NCI-H1694 treated with DMSO at 0.1 percent for 48 hours (cell line): Measurements from ENCODE around the gene LMOD2.

Source experiments
- DNase-seq: peaks from one replicate; lab custom pipeline; 2025; lab: John Stamatoyannopoulos, UW

Gene LMOD2

GRCh38 chr7:123673137-123673732 lies 17.6 kb downstream of the LMOD2 start:
- DNase-seq, result no peak

GRCh38 chr7:123673752-123674398 lies 18.2 kb downstream of the LMOD2 start:
- DNase-seq, result no peak

GRCh38 chr7:123674399-123675180 lies 18.9 kb downstream of the LMOD2 start:
- no peak for DNase-seq

GRCh38 chr7:123675181-123675473 lies 19.5 kb downstream of the LMOD2 start:
- DNase-seq, result no peak

GRCh38 chr7:123677061-123677715 lies 21.5 kb downstream of the LMOD2 start:
- no peak for DNase-seq

DNA sequence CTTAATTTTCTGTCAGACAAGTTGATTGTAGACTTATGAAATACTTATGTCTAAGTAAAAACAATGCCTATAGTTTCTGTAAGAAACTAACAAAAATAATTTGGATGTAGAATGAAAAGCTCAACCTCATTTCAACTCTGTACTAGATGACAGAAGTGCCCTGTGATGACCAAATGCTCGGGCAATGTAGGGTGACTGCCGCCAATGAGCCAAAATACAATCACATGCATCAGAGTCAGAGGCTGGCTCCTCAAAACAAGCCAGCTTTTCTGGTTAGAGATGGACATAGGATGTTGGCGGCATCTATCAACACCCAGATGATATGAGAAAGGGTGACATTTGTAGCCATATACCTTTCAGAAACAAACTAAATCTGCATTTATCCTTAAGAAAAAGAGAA lies 23.9 kb downstream of the LMOD2 start:
- no peak for DNase-seq

DNA sequence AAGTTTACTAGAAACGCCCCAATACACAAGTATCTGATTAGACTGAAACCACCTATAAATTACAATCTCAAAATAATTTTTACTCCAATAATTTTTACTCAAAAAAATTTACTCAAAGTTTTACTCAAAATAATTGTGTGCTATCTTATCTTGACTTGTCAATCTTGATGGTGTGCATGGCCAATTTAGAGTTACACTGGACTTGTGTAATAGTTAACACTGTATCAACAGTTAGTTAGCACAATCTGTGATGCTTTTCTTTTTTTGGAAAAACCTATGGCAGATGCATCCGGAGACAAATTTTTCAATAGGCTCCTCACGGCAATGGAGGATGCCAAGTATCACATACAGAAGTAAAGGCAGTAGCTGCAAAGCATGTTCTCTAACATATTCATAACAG lies 24.9 kb downstream of the LMOD2 start:
- no peak for DNase-seq

DNA sequence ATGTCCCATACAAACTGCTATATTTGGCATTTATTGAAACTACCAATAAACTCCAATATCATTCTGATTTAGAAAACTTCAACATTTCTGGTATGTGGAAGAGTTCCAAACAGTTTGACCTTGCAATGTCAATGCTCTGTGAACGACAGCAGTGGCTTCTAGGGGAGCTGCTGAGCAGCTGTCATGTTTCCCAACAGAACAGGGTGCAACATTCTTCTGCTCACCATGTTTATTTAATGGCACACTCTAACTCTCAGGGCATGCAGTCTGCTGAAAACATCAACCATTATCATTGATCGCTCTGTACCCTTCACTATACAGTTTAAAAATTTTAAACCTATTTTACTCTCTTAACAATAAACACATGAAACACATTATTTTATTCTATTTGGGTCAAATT lies 25.9 kb downstream of the LMOD2 start:
- DNase-seq, result no peak

DNA sequence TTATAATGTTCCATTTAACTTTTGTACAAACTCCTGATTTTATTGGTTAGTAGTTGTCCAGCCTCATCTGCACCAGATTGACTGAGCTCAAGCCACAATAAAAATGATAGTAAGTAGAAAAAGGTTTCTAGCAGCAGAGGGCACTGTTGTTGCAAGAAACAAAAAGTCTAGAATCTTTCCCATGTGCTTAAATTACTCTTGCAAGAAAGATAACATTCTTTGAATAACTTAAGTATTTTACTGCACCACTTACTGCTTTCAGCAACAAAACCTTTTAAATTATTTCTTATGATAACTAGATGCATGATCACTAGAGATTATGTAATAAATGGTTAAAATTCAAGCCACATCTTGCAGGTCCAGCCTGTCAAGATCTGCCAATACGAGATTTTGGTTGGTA lies 27.0 kb downstream of the LMOD2 start:
- DNase-seq, result peak; percentile 35

- DNase-seq, result no peak
Measured at GRCh38 chr7:123687161-123687560, 31.5 kb downstream of the LMOD2 start.

GRCh38 chr7:123687727-123688126 lies 32.1 kb downstream of the LMOD2 start:
- no peak for DNase-seq

GRCh38 chr7:123689250-123689649 lies 33.6 kb downstream of the LMOD2 start:
- DNase-seq, result no peak

DNA sequence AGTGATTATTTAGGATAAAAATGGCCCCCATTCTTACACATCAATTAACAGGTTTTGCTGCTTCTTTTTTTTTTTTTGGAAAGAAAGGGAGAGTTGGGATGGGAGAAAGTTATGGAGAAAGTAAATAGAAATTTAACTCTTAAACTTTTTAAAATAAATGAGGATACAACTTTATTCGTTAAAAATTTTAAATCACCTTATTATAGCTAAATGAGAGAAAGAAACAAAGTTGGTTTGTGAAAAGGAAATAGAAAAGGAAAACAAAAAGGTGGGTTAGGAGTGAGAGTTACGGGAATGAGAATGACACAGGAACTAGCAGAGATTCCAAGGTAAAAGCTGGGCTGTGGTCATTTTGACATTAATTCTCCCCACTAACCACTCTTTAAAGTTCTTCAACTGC lies 34.9 kb downstream of the LMOD2 start:
- no peak for DNase-seq

DNA sequence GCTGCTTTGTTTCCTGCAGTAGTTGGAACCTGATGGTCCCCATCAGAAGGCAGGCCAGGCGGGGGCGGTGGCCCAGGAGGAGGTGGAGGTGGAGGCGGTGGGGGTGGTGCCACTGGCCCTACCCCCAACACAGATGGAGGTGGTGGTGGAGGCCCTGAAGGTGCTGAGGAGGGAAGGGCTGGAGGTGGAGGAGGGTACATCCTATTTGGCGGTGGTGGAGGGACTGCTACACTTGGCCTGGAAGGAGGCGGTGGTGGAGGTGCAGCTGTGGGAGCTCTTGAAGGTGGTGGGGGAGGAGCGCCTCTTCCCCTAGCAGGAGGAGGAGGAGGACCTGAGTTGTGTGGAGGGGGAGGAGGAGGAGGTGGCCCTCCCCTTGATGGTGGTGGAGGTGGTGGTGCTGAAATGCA lies 36.8 kb downstream of the LMOD2 start:
- DNase-seq, result no peak

- no peak for DNase-seq
Measured at GRCh38 chr7:123695944-123696677, 40.4 kb downstream of the LMOD2 start.

DNA sequence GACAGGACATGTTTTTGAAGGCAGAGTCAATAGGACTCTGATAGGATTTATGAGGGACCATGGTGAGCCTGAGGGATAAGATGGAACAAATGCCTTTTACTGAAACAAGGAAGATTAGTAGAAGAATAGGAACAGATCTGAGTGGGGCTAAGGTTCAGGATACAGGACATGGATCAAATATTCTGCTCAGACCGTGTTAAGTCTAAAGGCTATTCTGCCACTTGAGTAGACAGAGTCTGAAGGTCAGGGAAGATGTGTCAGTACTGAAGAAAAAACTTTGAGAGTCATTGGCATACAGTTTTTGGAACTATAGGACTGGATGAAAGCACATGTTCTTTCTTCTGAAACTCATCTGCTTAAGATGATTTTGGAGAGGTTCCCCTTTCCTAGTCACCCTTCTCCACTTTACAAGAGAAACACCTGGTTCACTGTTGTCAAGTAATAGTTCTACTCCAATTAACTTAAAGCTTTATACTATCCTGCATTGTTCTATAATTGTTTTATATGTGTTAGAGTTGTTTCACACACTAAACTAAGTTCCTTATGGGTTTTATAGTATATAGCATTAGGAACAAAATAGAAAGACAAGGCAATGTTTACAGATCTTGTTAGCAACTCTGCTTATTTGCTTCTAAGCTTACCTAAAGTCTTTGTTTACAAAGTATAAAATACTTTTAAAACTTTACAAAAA lies 49.7 kb downstream of the LMOD2 start:
- DNase-seq, result no peak

GRCh38 chr7:123709525-123709924 lies 53.9 kb downstream of the LMOD2 start:
- no peak for DNase-seq

DNA sequence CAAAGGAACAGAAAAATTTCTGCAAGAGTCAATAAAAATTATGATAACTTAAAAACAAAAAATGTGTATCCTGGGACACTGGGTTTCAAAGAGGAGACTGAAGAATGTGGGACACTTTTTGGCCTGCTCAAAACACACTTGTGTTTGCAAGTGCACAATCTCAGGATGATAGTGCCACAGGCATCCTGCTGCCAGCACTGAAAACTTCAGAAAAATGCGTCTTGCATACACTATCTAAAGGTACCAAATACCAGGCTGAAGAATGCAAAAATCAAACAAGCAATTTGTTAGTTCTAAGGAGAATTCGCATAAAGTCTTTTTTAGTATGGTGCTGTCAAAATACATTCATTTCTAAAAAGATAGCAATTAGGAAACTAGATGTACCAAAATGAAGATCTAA lies 55.0 kb downstream of the LMOD2 start:
- DNase-seq, result no peak

GRCh38 chr7:123711832-123712293 lies 56.2 kb downstream of the LMOD2 start:
- no peak for DNase-seq

DNA sequence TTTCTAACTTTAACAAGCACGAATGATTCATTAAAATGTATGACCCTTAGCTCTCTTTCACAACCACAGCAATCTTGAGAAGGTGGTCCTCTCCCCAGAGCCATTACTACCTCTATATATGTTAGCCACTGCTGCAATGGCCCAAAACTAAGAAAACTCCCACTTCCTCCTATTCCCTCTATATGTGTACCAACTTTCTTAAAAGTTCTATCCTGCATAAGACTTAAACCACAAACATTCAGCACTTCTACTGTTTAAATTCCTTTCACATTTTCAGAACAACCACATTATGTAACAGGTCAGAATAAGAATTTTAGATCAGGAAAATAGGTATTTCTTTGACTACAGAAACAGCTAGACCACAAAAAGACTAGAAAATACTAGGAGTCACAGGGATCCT lies 57.0 kb downstream of the LMOD2 start:
- DNase-seq, result no peak
